Neural cell (in vitro differentiated cells): ENCODE results near the gene ARPIN. TPM values are rescaled to one million over a fixed set of nuclear protein-coding genes. Genes with fewer than 3 reads are reported as not detected.

ENCODE experiments used
- H2AFZ ChIP-seq: fragments of 200-600, 300-800 bp; sonication (generic), shearing (Covaris generic); 2 replicates; pipeline ENCODE4 v1.6.0; 2014; ENCODE audit warnings: low read depth, mild to moderate bottlenecking, antibody characterized with exemption, low read length, moderate library complexity
- H3F3A ChIP-seq: fragments of 200-600 bp; shearing (Covaris generic); 2 replicates; pipeline ENCODE4 v1.6.1; 2016; ENCODE audit warnings: mild to moderate bottlenecking, moderate library complexity, mixed read lengths, antibody characterized with exemption, low read length; ENCODE audit not compliant: insufficient read depth, poor library complexity, severe bottlenecking
- H3K27ac ChIP-seq: fragments of 200-600, 300-800 bp; sonication (generic), shearing (Covaris generic); 2 replicates; pipeline ENCODE4 v1.5.1; 2014; ENCODE audit warnings: mild to moderate bottlenecking, low read length, moderate library complexity
- H3K27me3 ChIP-seq: fragments of 300-800, 200-600 bp; sonication (generic), shearing (Covaris generic); 2 replicates; pipeline ENCODE4 v1.6.0; 2014; ENCODE audit warnings: mild to moderate bottlenecking, low read depth, low read length, moderate library complexity; ENCODE audit not compliant: insufficient read depth
- H3K36me3 ChIP-seq: fragments of 300-800, 200-600 bp; sonication (generic), shearing (Covaris generic); 2 replicates; pipeline ENCODE4 v1.5.1; 2014; ENCODE audit warnings: mild to moderate bottlenecking, antibody characterized with exemption, low read length, moderate library complexity; ENCODE audit not compliant: insufficient read depth
- H3K4me2 ChIP-seq: fragments of 300-800, 200-600 bp; sonication (generic), shearing (Covaris generic); 2 replicates; pipeline ENCODE4 v1.6.0; 2014; ENCODE audit warnings: mild to moderate bottlenecking, low read length
- H3K4me3 ChIP-seq: fragments of 300-800, 200-600 bp; sonication (generic), shearing (Covaris generic); 2 replicates; pipeline ENCODE4 v1.5.1; 2014; ENCODE audit warnings: mild to moderate bottlenecking, low read length, moderate library complexity
- H3K79me2 ChIP-seq: fragments of 200-600 bp; shearing (Covaris generic); replicated peaks from 2 replicates; pipeline ENCODE4 v1.6.0; 2014; ENCODE audit warnings: mild to moderate bottlenecking, low read length, moderate library complexity; ENCODE audit not compliant: insufficient read depth
- H3K9ac ChIP-seq: fragments of 300-800, 200-600 bp; sonication (generic), shearing (Covaris generic); 2 replicates; pipeline ENCODE4 v1.6.1; 2016; ENCODE audit warnings: mild to moderate bottlenecking, low read length, mixed read lengths
- H3K9me2 ChIP-seq: fragments of 200-600 bp; shearing (Covaris generic); 2 replicates; pipeline ENCODE4 v1.6.1; 2016; ENCODE audit warnings: mild to moderate bottlenecking, low read length, mixed read lengths; ENCODE audit not compliant: insufficient read depth
- H3K9me3 ChIP-seq: fragments of 200-600, 300-800 bp; sonication (generic), shearing (Covaris generic); 2 replicates; pipeline ENCODE4 v1.6.1; 2016; ENCODE audit warnings: mild to moderate bottlenecking, mixed run types, low read length, moderate library complexity, mixed read lengths
- H4K20me1 ChIP-seq: fragments of 200-600 bp; shearing (Covaris generic); 2 replicates; pipeline ENCODE4 v1.6.1; 2016; ENCODE audit warnings: mild to moderate bottlenecking, mixed run types; ENCODE audit not compliant: insufficient read depth
- EP300 ChIP-seq: fragments of 450-650 bp; conservative IDR thresholded peaks from 2 replicates; pipeline ENCODE4 v1.6.1; 2014; ENCODE audit warnings: antibody characterized with exemption, mild to moderate bottlenecking, moderate library complexity; ENCODE audit not compliant: poor library complexity, severe bottlenecking
- EZH2 ChIP-seq: fragments of 200-600, 300-800 bp; shearing (Covaris generic), sonication (generic); IDR thresholded peaks from 2 replicates; pipeline ENCODE4 v1.6.1; 2014; ENCODE audit warnings: antibody characterized with exemption, low read length, borderline replicate concordance, mild to moderate bottlenecking; ENCODE audit not compliant: insufficient read depth, poor library complexity, severe bottlenecking
- MXI1 ChIP-seq: fragments of 450-650 bp; conservative IDR thresholded peaks from 2 replicates; pipeline ENCODE4 v1.6.1; 2014; ENCODE audit warnings: antibody characterized with exemption, mild to moderate bottlenecking; ENCODE audit not compliant: poor library complexity, severe bottlenecking
- POLR2AphosphoS5 ChIP-seq: IDR thresholded peaks from 2 replicates; pipeline ENCODE4 v1.6.1; 2012
- RAD21 ChIP-seq: fragments of 450-650 bp; conservative IDR thresholded peaks from 2 replicates; pipeline ENCODE4 v1.6.1; 2014; ENCODE audit warnings: antibody characterized with exemption, mild to moderate bottlenecking, moderate library complexity
- SMC3 ChIP-seq: fragments of 450-650 bp; conservative IDR thresholded peaks from 2 replicates; pipeline ENCODE4 v1.6.1; 2014; ENCODE audit warnings: antibody characterized with exemption, mild to moderate bottlenecking, moderate library complexity; ENCODE audit not compliant: poor library complexity
- TAF1 ChIP-seq: IDR thresholded peaks from 2 replicates; pipeline ENCODE4 v1.6.1; 2012; ENCODE audit warnings: low read depth
- polyA plus RNA-seq: library from polyadenylated mRNA; depleted of rRNA; stranded (reverse); fragments of >200 nt; gene quantifications from 2 replicates; pipeline ENCODE4 v1.2.3, GENCODE V29; 2014
- TF ChIP-seq, protein P1 (sequence below): IDR thresholded peaks from 2 replicates; pipeline ENCODE4 v1.6.1; 2012; ENCODE audit warnings: borderline replicate concordance
- TF ChIP-seq, protein P2 (sequence below): fragments of 450-650 bp; IDR thresholded peaks from 2 replicates; pipeline ENCODE4 v1.5.1; 2014; ENCODE audit warnings: antibody characterized with exemption, mild to moderate bottlenecking, moderate library complexity; ENCODE audit not compliant: poor library complexity, severe bottlenecking

Gene ARPIN
- polyA plus RNA-seq, 1 donor from 2014 or later: 2.7 TPM

DNA sequence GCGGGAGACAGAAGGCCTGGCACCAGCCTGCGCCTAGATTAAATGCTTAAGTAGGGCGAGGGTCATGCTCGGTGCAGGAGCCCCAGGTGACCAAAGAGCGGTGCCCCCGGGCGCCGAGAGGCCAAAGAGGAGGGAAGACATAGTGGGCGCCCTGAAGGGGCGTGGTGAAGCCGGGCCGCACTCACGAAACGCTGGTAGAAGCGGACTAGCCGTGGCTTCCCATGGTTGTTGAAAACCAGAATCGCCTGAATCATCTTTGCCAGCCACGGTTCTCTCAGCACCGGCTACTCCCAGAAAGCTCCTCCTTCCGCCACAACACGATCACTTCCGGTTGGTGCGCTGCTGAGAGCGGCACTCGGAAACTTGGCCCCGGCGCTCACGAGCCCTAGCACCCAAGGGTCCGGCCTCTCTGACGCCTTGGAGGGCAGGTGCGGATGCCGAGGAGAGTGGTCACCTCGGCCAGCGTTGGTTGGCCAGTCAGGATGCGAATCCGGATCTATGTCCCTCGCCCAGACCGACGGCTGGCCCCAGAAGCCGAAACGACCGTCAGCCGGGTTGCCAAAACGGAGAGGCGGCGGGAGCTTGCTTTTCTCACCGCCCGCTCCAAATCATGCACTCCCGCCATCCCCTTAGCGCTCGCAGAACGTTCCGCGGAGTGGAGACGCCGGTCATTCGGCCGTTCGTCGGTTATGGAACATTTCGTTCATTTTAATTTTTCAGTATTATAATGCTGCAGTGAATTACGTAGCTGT lies 18.9 kb downstream of the ARPIN start, which contains the start of gene AP3S2:
AP3S2 (minus strand) TSS at position 299 of the 752 bp plus-strand sequence; CDS start at position 254, 45 bp downstream.
- H3K9ac ChIP-seq: peak within 1 kb of the TSS; percentile 89
- H3K4me3 ChIP-seq: peak within 1 kb of the TSS; percentile 89
- H3K9me3 ChIP-seq: no peaks in the 10 kb centered on the region
- H3K9me2 ChIP-seq: no peaks in the 10 kb centered on the region
- TF ChIP-seq SMC3: peak; percentile 77
- TF ChIP-seq, protein P1, sequence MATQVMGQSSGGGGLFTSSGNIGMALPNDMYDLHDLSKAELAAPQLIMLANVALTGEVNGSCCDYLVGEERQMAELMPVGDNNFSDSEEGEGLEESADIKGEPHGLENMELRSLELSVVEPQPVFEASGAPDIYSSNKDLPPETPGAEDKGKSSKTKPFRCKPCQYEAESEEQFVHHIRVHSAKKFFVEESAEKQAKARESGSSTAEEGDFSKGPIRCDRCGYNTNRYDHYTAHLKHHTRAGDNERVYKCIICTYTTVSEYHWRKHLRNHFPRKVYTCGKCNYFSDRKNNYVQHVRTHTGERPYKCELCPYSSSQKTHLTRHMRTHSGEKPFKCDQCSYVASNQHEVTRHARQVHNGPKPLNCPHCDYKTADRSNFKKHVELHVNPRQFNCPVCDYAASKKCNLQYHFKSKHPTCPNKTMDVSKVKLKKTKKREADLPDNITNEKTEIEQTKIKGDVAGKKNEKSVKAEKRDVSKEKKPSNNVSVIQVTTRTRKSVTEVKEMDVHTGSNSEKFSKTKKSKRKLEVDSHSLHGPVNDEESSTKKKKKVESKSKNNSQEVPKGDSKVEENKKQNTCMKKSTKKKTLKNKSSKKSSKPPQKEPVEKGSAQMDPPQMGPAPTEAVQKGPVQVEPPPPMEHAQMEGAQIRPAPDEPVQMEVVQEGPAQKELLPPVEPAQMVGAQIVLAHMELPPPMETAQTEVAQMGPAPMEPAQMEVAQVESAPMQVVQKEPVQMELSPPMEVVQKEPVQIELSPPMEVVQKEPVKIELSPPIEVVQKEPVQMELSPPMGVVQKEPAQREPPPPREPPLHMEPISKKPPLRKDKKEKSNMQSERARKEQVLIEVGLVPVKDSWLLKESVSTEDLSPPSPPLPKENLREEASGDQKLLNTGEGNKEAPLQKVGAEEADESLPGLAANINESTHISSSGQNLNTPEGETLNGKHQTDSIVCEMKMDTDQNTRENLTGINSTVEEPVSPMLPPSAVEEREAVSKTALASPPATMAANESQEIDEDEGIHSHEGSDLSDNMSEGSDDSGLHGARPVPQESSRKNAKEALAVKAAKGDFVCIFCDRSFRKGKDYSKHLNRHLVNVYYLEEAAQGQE: peak; percentile 93
- TF ChIP-seq EZH2: no peak
- TF ChIP-seq TAF1: peak; percentile 100
- TF ChIP-seq, protein P2, sequence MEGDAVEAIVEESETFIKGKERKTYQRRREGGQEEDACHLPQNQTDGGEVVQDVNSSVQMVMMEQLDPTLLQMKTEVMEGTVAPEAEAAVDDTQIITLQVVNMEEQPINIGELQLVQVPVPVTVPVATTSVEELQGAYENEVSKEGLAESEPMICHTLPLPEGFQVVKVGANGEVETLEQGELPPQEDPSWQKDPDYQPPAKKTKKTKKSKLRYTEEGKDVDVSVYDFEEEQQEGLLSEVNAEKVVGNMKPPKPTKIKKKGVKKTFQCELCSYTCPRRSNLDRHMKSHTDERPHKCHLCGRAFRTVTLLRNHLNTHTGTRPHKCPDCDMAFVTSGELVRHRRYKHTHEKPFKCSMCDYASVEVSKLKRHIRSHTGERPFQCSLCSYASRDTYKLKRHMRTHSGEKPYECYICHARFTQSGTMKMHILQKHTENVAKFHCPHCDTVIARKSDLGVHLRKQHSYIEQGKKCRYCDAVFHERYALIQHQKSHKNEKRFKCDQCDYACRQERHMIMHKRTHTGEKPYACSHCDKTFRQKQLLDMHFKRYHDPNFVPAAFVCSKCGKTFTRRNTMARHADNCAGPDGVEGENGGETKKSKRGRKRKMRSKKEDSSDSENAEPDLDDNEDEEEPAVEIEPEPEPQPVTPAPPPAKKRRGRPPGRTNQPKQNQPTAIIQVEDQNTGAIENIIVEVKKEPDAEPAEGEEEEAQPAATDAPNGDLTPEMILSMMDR: no peak
- TF ChIP-seq MXI1: peak; percentile 82
- TF ChIP-seq POLR2AphosphoS5: peak; percentile 91
- peak; percentile 64 for TF ChIP-seq EP300
- TF ChIP-seq RAD21: peak; percentile 68
- H3K27ac ChIP-seq: peak within 1 kb of the TSS; percentile 90
- H3K36me3 ChIP-seq: no peaks in the 10 kb centered on the region
- peak within 1 kb of the TSS; percentile 95 for H2AFZ ChIP-seq
- H3K79me2 ChIP-seq: peaks cover 14% of the 10 kb centered on the region
- no peaks in the 10 kb centered on the region for H4K20me1 ChIP-seq
- peak within 1 kb of the TSS; percentile 97 for H3K4me2 ChIP-seq
- no peaks in the 10 kb centered on the region for H3K27me3 ChIP-seq
- H3F3A ChIP-seq: no peaks in the 10 kb centered on the region

DNA sequence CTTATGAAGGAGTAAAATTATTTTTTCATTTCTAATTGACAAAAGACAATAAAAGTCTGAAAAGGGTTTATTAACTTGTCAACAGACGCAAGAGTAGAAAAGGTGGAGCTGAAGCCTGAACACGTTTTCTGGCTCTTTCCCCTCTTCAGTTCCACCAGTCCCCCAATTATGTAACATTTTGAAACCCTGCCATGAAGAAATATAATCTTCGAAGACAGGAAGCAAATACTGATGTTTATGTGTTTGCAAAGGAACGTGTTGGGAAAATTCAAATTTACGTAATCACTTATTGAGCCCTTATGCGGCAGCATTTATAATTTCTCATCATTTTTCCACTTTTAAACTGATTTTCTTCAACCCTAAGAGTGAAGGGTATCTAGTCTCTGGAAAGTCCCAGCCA lies 19.7 kb downstream of the ARPIN start:
- TF ChIP-seq, protein P1: no peak
- no peak for TF ChIP-seq TAF1
- no peak for TF ChIP-seq SMC3
- TF ChIP-seq, protein P2: no peak
- no peak for TF ChIP-seq EP300
- no peak for TF ChIP-seq MXI1
- no peak for TF ChIP-seq EZH2
- TF ChIP-seq RAD21: no peak
- TF ChIP-seq POLR2AphosphoS5: no peak
- H4K20me1 ChIP-seq: no peaks in the 10 kb centered on the region
- peak overlapping the region; percentile 89 for H3K4me3 ChIP-seq
- H3K9me3 ChIP-seq: no peaks in the 10 kb centered on the region
- H3K9me2 ChIP-seq: no peaks in the 10 kb centered on the region
- H3F3A ChIP-seq: no peaks in the 10 kb centered on the region
- H3K79me2 ChIP-seq: peaks cover 14% of the 10 kb centered on the region
- H3K9ac ChIP-seq: peak overlapping the region; percentile 89
- no peaks in the 10 kb centered on the region for H3K36me3 ChIP-seq
- no peaks in the 10 kb centered on the region for H3K27me3 ChIP-seq
- H3K4me2 ChIP-seq: peak overlapping the region; percentile 97
- no peak overlapping the region for H2AFZ ChIP-seq
- H3K27ac ChIP-seq: no peak overlapping the region
